Ovary (tissue), 3 donors: ENCODE measurements around the gene VPS8.

Experiments used
- CTCF ChIP-seq, 3 donors: fragments of 450-650 bp in 2 of 3; fragments of 200-600 bp in 1 of 3; IDR thresholded peaks; one replicate each; pipeline versions ENCODE4 v1.5.1 to v1.8.0; 2016 to 2022; ENCODE audit warnings: antibody characterized with exemption in 3 of 3, mild to moderate bottlenecking in 1 of 3
- EP300 ChIP-seq: sonication (generic); formaldehyde crosslinking; IDR thresholded peaks from one replicate; pipeline ENCODE4 v1.6.1; 2017; ENCODE audit warnings: antibody characterized with exemption
- POLR2A ChIP-seq: fragments of 450-650 bp; IDR thresholded peaks from one replicate; pipeline ENCODE4 v1.6.1; 2017; ENCODE audit warnings: antibody characterized with exemption, mild to moderate bottlenecking, moderate library complexity
- donor health status: DM: no; HTN: no; CAD: no.

- no peak for TF ChIP-seq CTCF (IDR thresholded peaks at IDR 0.05)
- TF ChIP-seq POLR2A: no peak
- TF ChIP-seq EP300: no peak
These were observed 77.4 kb downstream of the VPS8 start for GRCh38 chr3:184889312-184889904.
